Measurements from ENCODE around the gene ADCY7.

Gene ADCY7

GRCh38 chr16:50300942-50301625 lies 34.7 kb downstream of the ADCY7 start:
- no peak for DNase-seq

GRCh38 chr16:50301626-50302471 lies 35.5 kb downstream of the ADCY7 start:
- no peak for DNase-seq

- no peak for DNase-seq
Observed at GRCh38 chr16:50302472-50303005, 36.2 kb downstream of the ADCY7 start.

- DNase-seq: no peak
Observed at GRCh38 chr16:50303041-50303604, 36.8 kb downstream of the ADCY7 start.

GRCh38 chr16:50303605-50304466 lies 37.5 kb downstream of the ADCY7 start:
- no peak for DNase-seq

- DNase-seq: no peak
Observed at GRCh38 chr16:50304467-50305440, 38.4 kb downstream of the ADCY7 start.

- DNase-seq: no peak
Observed at GRCh38 chr16:50305441-50306061, 39.2 kb downstream of the ADCY7 start.

GRCh38 chr16:50306287-50306686 lies 39.9 kb downstream of the ADCY7 start:
- DNase-seq: no peak

- no peak for DNase-seq
Observed at GRCh38 chr16:50308237-50308965, 42.0 kb downstream of the ADCY7 start.

GRCh38 chr16:50309156-50309526 lies 42.8 kb downstream of the ADCY7 start:
- DNase-seq: no peak

GRCh38 chr16:50309527-50310307 lies 43.4 kb downstream of the ADCY7 start:
- DNase-seq: no peak

- no peak for DNase-seq
Observed at GRCh38 chr16:50310308-50311133, 44.2 kb downstream of the ADCY7 start.

- DNase-seq: no peak
Observed at GRCh38 chr16:50311134-50311528, 44.8 kb downstream of the ADCY7 start.

GRCh38 chr16:50311891-50312501 lies 45.6 kb downstream of the ADCY7 start:
- no peak for DNase-seq

GRCh38 chr16:50313596-50314478 lies 47.5 kb downstream of the ADCY7 start:
- DNase-seq: no peak

GRCh38 chr16:50314665-50315064 lies 48.3 kb downstream of the ADCY7 start:
- DNase-seq: no peak
